ENCODE results near the gene IMPG1. TPM values are rescaled to one million over a fixed set of nuclear protein-coding genes. Genes with fewer than 3 reads are reported as not detected.
A peak's percentile ranks its signal among the peaks of the same experiment; 100 is the strongest.

IMPG1 gene
- total RNA-seq, 6 donors from 2014 or later: not detected

DNA sequence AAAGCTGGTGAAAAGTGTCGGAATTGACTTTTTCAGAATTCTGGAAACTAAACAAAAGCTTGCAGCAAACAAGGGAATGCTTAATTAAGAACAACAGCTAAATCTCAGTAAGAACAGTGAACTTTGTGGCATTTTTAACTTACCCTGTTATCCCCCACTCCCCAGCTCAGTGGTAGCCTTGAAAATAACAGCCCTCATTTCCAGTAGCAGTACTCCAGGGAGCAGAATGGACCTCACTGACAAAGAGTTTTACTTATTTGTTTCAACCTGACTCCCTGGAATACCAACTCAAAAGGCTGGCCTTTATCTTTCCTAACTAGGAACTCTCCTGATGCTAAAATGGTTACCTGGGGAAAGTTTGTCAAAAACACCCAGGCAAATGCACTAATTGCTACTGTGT lies 108.9 kb downstream of the IMPG1 start:
- 79 to 81% methylated on average over 1 of the region's 1 CpG for WGBS, 2 donors
- TF ChIP-seq POLR2A (IDR thresholded peaks at IDR 0.05): no peak
- TF ChIP-seq, protein P1, sequence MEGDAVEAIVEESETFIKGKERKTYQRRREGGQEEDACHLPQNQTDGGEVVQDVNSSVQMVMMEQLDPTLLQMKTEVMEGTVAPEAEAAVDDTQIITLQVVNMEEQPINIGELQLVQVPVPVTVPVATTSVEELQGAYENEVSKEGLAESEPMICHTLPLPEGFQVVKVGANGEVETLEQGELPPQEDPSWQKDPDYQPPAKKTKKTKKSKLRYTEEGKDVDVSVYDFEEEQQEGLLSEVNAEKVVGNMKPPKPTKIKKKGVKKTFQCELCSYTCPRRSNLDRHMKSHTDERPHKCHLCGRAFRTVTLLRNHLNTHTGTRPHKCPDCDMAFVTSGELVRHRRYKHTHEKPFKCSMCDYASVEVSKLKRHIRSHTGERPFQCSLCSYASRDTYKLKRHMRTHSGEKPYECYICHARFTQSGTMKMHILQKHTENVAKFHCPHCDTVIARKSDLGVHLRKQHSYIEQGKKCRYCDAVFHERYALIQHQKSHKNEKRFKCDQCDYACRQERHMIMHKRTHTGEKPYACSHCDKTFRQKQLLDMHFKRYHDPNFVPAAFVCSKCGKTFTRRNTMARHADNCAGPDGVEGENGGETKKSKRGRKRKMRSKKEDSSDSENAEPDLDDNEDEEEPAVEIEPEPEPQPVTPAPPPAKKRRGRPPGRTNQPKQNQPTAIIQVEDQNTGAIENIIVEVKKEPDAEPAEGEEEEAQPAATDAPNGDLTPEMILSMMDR (IDR thresholded peaks at IDR 0.05): no peak
- Histone ChIP-seq H3K36me3 (no peaks in the 10 kb centered on the region), H3K4me3 (no peak overlapping the region), H3K4me1 (no peaks in the 10 kb centered on the region), H3K27me3 (no peaks in the 10 kb centered on the region), H3K9me3 (no peaks in the 10 kb centered on the region), H3K27ac (no peak overlapping the region)
- DNase-seq: no peak
- no peak for ATAC-seq (ENCODE audit: low FRiP score in 2 of 2)

DNA sequence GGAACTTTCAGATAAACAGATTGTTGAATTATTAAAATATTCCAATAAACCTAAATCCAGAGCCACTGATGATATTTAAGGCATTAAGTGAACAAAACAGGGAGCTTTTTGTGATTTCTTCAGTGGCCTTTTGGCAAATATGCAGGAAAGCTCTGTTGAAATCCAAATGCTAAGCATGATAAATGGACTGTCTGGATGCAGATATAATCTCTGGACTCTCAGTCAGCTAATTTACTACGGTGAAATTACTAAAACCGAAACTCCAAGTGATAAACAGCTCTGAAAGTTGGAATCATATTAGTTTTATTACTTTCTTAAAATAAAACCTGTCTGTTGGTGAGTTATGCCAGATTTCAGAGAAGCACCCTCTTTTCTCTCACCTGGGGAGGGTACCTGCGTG lies 120.3 kb downstream of the IMPG1 start:
- 37 to 49% methylated on average over 3 of the region's 3 CpGs for WGBS, 2 donors
- DNase-seq (no peak), ATAC-seq (ENCODE audit: low FRiP score in 2 of 2) (peak in 1 of 2 donors; percentile 58)
- TF ChIP-seq POLR2A (IDR thresholded peaks at IDR 0.05): no peak
- Histone ChIP-seq H3K4me3 (no peak overlapping the region), H3K27me3 (no peaks in the 10 kb centered on the region), H3K36me3 (no peaks in the 10 kb centered on the region), H3K27ac (no peak overlapping the region), H3K9me3 (no peaks in the 10 kb centered on the region), H3K4me1 (no peaks in the 10 kb centered on the region)

DNA sequence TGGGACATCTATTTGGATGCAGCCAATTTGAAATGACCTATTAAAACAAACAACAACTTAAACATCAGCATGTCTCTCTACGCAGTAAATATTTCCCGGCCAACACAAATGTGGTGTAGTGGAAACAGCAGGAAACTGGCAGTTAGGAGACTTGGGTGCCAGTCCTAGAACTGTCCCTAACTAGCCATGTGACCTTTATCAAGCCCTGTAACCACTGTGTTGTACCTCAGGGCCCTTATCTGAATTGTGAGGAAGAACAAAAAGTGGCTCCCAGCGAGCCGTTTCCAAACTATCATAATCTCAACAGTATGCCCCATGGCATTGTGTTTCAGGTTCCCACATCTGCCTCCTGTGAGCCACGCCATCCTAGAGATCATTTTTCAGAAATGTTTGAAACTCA lies 124.5 kb downstream of the IMPG1 start:
- no peaks in the 10 kb centered on the region for H3K36me3 ChIP-seq
- H3K27ac ChIP-seq: no peak overlapping the region
- TF ChIP-seq EP300 (IDR thresholded peaks at IDR 0.05) (no peak), POLR2AphosphoS5 (IDR thresholded peaks at IDR 0.05) (no peak), POLR2A (IDR thresholded peaks at IDR 0.05) (no peak)
- TF ChIP-seq, protein P1 (IDR thresholded peaks at IDR 0.05): no peak
- ATAC-seq (ENCODE audit: low FRiP score in 2 of 2) (no peak), DNase-seq (no peak)
- no peaks in the 10 kb centered on the region for H3K9me3 ChIP-seq
- WGBS, 2 donors: 77 to 88% methylated on average over 5 of the region's 5 CpGs
- no peak overlapping the region for H3K4me3 ChIP-seq
- H3K27me3 ChIP-seq: no peaks in the 10 kb centered on the region
- no peaks in the 10 kb centered on the region for H3K4me1 ChIP-seq

DNA sequence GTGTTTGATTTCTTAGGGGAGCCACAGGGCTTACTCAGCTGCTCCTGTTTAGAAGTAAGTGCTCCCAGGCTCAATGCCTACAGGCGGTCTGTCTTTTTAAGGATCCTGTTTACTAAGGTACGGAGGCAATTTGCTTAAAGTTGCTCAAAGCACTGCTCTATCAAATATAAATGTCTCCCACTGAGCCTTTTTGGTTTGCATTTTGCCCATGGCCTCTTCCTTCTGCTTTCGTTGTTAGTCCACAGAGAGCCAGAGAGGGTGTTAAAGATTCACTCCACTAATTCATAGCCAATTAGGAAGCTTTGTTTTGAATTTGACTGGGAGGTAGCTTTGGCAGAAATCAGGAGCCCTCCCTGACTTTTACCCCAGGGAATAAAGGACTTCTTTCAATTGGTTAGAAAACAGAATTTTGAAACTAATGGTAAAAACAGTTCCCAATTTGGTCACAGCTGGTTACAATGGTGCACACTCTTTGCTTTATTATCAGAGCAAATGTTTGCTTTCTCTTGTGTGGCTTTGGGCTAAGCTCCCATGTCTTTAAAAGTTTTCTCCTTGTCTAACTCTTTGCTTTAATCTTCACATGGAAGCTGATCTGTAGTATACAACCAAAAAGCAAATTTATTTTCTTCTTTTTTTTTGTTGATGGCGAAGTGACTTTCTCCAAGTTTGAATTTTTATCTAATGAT lies 126.2 kb downstream of the IMPG1 start:
- H3K9me3 ChIP-seq: no peaks in the 10 kb centered on the region
- H3K27ac ChIP-seq: no peak overlapping the region
- TF ChIP-seq POLR2AphosphoS5 (IDR thresholded peaks at IDR 0.05) (no peak), POLR2A (IDR thresholded peaks at IDR 0.05) (no peak), EP300 (IDR thresholded peaks at IDR 0.05) (no peak)
- TF ChIP-seq, protein P1 (IDR thresholded peaks at IDR 0.05): no peak
- H3K4me3 ChIP-seq: no peak overlapping the region
- WGBS, 2 donors: 53 to 56% methylated on average over 4 of the region's 4 CpGs
- DNase-seq (no peak), ATAC-seq (ENCODE audit: low FRiP score in 2 of 2) (no peak)
- no peaks in the 10 kb centered on the region for H3K27me3 ChIP-seq
- H3K4me1 ChIP-seq: no peaks in the 10 kb centered on the region
- no peaks in the 10 kb centered on the region for H3K36me3 ChIP-seq

DNA sequence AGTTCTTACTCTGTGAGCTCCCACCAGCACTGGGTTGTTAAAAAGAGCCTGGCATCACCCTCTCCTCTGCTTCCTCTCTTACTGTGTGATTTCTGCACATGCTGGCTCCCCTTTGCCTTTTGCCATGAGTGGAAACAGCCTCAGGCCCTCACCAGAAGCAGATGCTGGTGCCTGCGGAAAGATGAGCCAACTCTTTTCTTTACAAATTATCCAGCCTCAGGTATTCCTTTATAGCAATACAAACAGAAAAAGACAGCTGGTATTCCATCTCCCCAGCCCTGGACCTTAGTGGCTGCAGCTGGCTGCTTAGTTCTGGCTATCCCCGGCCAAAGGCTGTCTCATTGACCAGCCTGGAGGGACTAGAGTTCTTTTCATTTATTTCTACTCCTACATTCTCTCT lies 129.1 kb downstream of the IMPG1 start:
- no peak for TF ChIP-seq POLR2A (IDR thresholded peaks at IDR 0.05)
- TF ChIP-seq, protein P1 (IDR thresholded peaks at IDR 0.05): no peak
- no peak for TF ChIP-seq EP300 (IDR thresholded peaks at IDR 0.05)
- no peak for TF ChIP-seq POLR2AphosphoS5 (IDR thresholded peaks at IDR 0.05)
- no peaks in the 10 kb centered on the region for H3K4me1 ChIP-seq

More for the DNA sequence above, 129.1 kb downstream of the IMPG1 start:
- Histone ChIP-seq H3K9me3 (no peaks in the 10 kb centered on the region), H3K36me3 (no peaks in the 10 kb centered on the region), H3K4me3 (no peak overlapping the region), H3K27ac (no peak overlapping the region), H3K27me3 (no peaks in the 10 kb centered on the region)
- WGBS, 2 donors: 87 to 98% methylated on average over 2 of the region's 2 CpGs
- ATAC-seq (ENCODE audit: low FRiP score in 2 of 2): no peak
- no peak for DNase-seq

Measured in upper lobe of left lung (tissue), 6 donors.